Fibroblast of skin of left biceps (primary cell): ENCODE data around the gene GREM2.

Experiments
- DNase-seq, 2 experiments: peaks; one replicate each; pipeline ENCODE4 v3.0.0-alpha.2; 2013; ENCODE audit warnings: low read depth in 2 of 2

Gene GREM2

GRCh38 chr1:240457203-240457602, 154.8 kb downstream of the GREM2 start:
- no peak for DNase-seq

GRCh38 chr1:240455228-240455821, 156.6 kb downstream of the GREM2 start:
- DNase-seq = no peak

- no peak for DNase-seq
Measured at GRCh38 chr1:240445369-240445768, 166.6 kb downstream of the GREM2 start.

GRCh38 chr1:240441669-240442068, 170.3 kb downstream of the GREM2 start:
- no peak for DNase-seq
